ENCODE data around the gene APOL1. TPM values are rescaled to one million over a fixed set of nuclear protein-coding genes. Genes with fewer than 3 reads are reported as not detected.
"Not testable (repeated sequence)": the region's sequence is repeated elsewhere in the genome, so short reads cannot be mapped to it uniquely, and the experiment has no call there.

Gene APOL1
- total RNA-seq, 1 experiment from 2014 or later = 0.30 TPM

DNA sequence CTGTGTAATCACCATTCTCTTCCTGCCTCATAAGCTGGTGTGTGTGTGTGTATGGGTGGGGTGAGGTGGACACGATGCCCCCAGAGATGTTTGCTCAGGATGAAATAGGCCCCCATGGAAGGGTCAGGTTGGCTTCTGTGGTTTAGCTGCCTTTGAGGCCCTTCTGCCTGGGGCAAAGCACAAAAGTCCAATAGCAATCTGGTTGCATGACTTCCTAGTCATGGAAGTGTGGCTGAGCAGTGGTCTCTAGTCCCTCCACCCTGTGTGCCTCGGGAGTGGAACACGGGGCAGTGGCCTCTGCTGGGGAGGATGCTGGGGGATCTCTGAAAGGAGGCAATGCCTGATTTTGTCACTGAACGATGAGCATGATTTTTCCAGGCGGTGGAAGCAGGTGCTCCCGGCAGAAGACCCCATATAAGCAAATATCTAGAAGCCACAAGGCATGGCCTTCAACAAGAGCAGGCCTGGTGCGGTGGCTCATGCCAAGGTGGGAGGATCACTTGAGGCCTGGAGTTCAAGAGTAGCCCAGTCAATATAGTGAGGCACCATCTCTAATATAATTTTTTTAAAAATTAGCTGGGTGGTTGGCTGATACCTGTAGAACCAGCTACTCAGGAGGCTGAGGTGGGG lies 839 bp upstream of the APOL1 start:
- H2AFZ ChIP-seq (ENCODE audit: low read depth, low read length, poor library complexity, severe bottlenecking); H3K4me3 ChIP-seq (replicated peaks in 1 of 2; ENCODE audit: low read depth in 1 of 2, low read length in 2 of 2); H3K9me3 ChIP-seq (ENCODE audit: control insufficient read depth in 1 of 2, insufficient read depth in 1 of 2, low read depth in 1 of 2, low read length in 2 of 2); H3K36me3 ChIP-seq (ENCODE audit: control insufficient read depth in 1 of 2, insufficient read depth in 2 of 2, low read length in 2 of 2); H4K20me1 ChIP-seq (ENCODE audit: insufficient read depth); ATAC-seq; DNase-seq (ENCODE audit: low read depth, low spot score); POLR2A ChIA-PET; H3K27me3 ChIP-seq (ENCODE audit: insufficient read depth, low read length); H3K4me1 ChIP-seq (ENCODE audit: control insufficient read depth in 1 of 2, insufficient read depth in 2 of 2, low read length in 2 of 2); H3K4me2 ChIP-seq (ENCODE audit: low read length); H3K9me2 ChIP-seq (ENCODE audit: insufficient read depth); BruUV-seq (replicated peaks); H3K27ac ChIP-seq (ENCODE audit: low read depth, low read length); RAD21 ChIA-PET (ENCODE audit: low non-redundant PET in 1 of 2, low total read pairs in 2 of 2, uncharacterized antibody in 2 of 2, unreplicated experiment in 2 of 2); CTCF ChIA-PET; H3K9ac ChIP-seq (ENCODE audit: low read length); H3K79me2 ChIP-seq (ENCODE audit: insufficient read depth, low read length); intact Hi-C loops (cut with micrococcal nuclease): not testable (repeated sequence)

DNA sequence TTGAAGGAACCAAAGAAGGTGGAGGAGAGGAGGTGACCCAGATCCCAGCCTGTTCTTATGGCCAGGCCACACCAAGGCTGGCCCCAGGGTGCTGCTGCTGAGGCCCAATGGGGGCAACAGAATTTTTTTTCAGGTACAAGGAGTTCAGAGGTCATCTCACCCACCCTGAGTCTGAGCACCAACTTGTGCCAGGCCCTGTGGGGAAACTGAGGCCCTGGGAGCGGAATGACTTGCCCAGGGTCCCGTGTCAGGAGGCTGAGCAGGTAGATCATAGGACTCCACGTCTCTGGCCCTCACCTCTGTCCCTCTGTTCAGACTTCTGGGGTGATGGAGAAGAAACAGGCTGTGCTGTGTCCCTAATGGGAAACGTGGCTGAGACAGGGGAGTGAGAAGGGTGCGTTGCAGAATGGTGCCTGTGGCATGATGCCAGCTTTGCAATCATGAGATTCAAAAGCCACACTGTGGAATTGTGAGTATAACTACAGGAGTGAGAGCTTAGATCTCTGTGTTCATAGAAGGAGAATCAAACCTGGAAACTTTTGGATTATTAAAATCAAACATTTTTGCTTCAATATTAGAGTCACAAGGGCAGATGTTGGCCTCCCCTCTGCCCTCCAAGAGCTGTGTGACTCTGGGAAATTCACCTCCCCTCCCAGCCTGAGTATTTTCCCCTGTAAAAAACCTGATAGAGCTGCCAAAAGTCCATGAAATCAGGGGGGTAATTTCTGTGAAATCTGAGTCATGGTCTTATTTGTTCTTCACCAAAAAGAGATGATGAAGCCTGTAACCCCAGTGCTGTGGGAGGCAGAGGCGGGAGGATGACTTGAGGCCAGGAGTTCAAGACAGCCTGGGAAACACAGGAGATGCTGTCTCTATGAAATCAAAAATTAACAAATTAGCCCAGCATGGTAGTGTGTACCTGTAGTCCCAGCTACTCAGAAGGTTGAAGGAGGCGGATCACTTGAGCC lies 874 bp downstream of the APOL1 start:
- POLR2A ChIA-PET = no interaction called here
- H3K4me2 ChIP-seq (ENCODE audit: low read length) = no peak overlapping the region
- H4K20me1 ChIP-seq (ENCODE audit: insufficient read depth) = no peaks in the 10 kb centered on the region
- H3K9ac ChIP-seq (ENCODE audit: low read length) = no peak overlapping the region
- H3K4me3 ChIP-seq (replicated peaks in 1 of 2; ENCODE audit: low read depth in 1 of 2, low read length in 2 of 2) = no peak overlapping the region
- no peak overlapping the region for H3K27ac ChIP-seq (ENCODE audit: low read depth, low read length)
- H3K9me2 ChIP-seq (ENCODE audit: insufficient read depth) = no peaks in the 10 kb centered on the region
- RAD21 ChIA-PET (ENCODE audit: low non-redundant PET in 1 of 2, low total read pairs in 2 of 2, uncharacterized antibody in 2 of 2, unreplicated experiment in 2 of 2) = no interaction called here
- CTCF ChIA-PET = interaction anchor here (0.7 kb wide), 1 partner anchor 59 kb away, joined by 3 read pairs; no protein-coding TSS in a partner anchor
- H2AFZ ChIP-seq (ENCODE audit: low read depth, low read length, poor library complexity, severe bottlenecking) = no peak overlapping the region
- H3K36me3 ChIP-seq (ENCODE audit: control insufficient read depth in 1 of 2, insufficient read depth in 2 of 2, low read length in 2 of 2) = no peaks in the 10 kb centered on the region
- H3K9me3 ChIP-seq (ENCODE audit: control insufficient read depth in 1 of 2, insufficient read depth in 1 of 2, low read depth in 1 of 2, low read length in 2 of 2) = no peaks in the 10 kb centered on the region
- no TSS peak for BruUV-seq (replicated peaks)
- intact Hi-C loops (cut with micrococcal nuclease) = no loop called here
- H3K79me2 ChIP-seq (ENCODE audit: insufficient read depth, low read length) = no peaks in the 10 kb centered on the region
- H3K4me1 ChIP-seq (ENCODE audit: control insufficient read depth in 1 of 2, insufficient read depth in 2 of 2, low read length in 2 of 2) = no peaks in the 10 kb centered on the region
- H3K27me3 ChIP-seq (ENCODE audit: insufficient read depth, low read length) = no peaks in the 10 kb centered on the region
- ATAC-seq (no peak), DNase-seq (ENCODE audit: low read depth, low spot score) (no peak)
- TF ChIP-seq RAD21 (IDR thresholded peaks at IDR 0.05; ENCODE audit: low read depth) (no peak), TCF7L2 (IDR thresholded peaks at IDR 0.05; ENCODE audit: borderline replicate concordance, extremely low read depth, insufficient read depth, insufficient read length) (no peak), EGR1 (IDR thresholded peaks at IDR 0.05; ENCODE audit: low read depth) (no peak), ELF1 (IDR thresholded peaks at IDR 0.05; ENCODE audit: borderline replicate concordance, low read depth) (no peak), SP1 (IDR thresholded peaks at IDR 0.05; ENCODE audit: low read depth) (no peak), EZH2phosphoT487 (IDR thresholded peaks at IDR 0.05; ENCODE audit: borderline replicate concordance) (no peak), JUND (IDR thresholded peaks at IDR 0.05) (no peak), SIN3A (IDR thresholded peaks at IDR 0.05; ENCODE audit: low read depth) (no peak), FOSL1 (IDR thresholded peaks at IDR 0.05; ENCODE audit: low read depth) (no peak), MAX (IDR thresholded peaks at IDR 0.05) (no peak), YY1 (IDR thresholded peaks at IDR 0.05; ENCODE audit: extremely low read depth, insufficient replicate concordance, low read depth, low read length) (no peak), EZH2 (IDR thresholded peaks at IDR 0.05) (no peak)
- TF ChIP-seq, protein P1, sequence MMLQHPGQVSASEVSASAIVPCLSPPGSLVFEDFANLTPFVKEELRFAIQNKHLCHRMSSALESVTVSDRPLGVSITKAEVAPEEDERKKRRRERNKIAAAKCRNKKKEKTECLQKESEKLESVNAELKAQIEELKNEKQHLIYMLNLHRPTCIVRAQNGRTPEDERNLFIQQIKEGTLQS (IDR thresholded peaks at IDR 0.05) = no peak
- TF ChIP-seq, protein P2, sequence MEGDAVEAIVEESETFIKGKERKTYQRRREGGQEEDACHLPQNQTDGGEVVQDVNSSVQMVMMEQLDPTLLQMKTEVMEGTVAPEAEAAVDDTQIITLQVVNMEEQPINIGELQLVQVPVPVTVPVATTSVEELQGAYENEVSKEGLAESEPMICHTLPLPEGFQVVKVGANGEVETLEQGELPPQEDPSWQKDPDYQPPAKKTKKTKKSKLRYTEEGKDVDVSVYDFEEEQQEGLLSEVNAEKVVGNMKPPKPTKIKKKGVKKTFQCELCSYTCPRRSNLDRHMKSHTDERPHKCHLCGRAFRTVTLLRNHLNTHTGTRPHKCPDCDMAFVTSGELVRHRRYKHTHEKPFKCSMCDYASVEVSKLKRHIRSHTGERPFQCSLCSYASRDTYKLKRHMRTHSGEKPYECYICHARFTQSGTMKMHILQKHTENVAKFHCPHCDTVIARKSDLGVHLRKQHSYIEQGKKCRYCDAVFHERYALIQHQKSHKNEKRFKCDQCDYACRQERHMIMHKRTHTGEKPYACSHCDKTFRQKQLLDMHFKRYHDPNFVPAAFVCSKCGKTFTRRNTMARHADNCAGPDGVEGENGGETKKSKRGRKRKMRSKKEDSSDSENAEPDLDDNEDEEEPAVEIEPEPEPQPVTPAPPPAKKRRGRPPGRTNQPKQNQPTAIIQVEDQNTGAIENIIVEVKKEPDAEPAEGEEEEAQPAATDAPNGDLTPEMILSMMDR (IDR thresholded peaks at IDR 0.05 in 2 of 3, conservative IDR thresholded peaks at IDR 0.05 in 1 of 3; ENCODE audit: borderline replicate concordance in 1 of 3, insufficient read depth in 1 of 3, low read depth in 2 of 3, low read length in 2 of 3) = no peak

Data from HCT116 (cell line).